GM12878 (cell line): ENCODE data around the gene USH1G.

Experiments used
- BRCA1 ChIP-seq: IDR thresholded peaks from 2 replicates; pipeline ENCODE4 v1.6.1; 2011; ENCODE audit warnings: low read depth, low read length, improper control_type of control experiment
- MAX ChIP-seq: IDR thresholded peaks from 2 replicates; pipeline ENCODE4 v1.6.1; 2012; ENCODE audit warnings: low read depth, low read length, improper control_type of control experiment
- POLR2AphosphoS5 ChIP-seq: IDR thresholded peaks from 2 replicates; pipeline ENCODE4 v1.6.1; 2011; ENCODE audit warnings: mild to moderate bottlenecking, low read length, inconsistent platforms

GRCh38 chr17:74875977-74876593, 47.0 kb downstream of the USH1G start:
- TF ChIP-seq POLR2AphosphoS5 (no peak), MAX (no peak), BRCA1 (no peak)
